Upper lobe of right lung (tissue), 1 donor: ENCODE measurements around the gene UGT1A9. TPM values are rescaled to one million over a fixed set of nuclear protein-coding genes. Genes with fewer than 3 reads are reported as not detected.

Source experiments
- ATAC-seq: fragments of 200-7000 bp; cut with Tn5 transposase; one replicate; pipeline ENCODE4 v1.9.1; 2020; ENCODE audit warnings: mild to moderate bottlenecking, moderate library complexity
- DNase-seq: peaks from one replicate; pipeline ENCODE4 v3.0.0-alpha.2; 2020
- H3K27ac ChIP-seq: fragments of 200-600 bp; one replicate; pipeline ENCODE4 v1.8.0; 2022
- H3K27me3 ChIP-seq: fragments of 200-600 bp; one replicate; pipeline ENCODE4 v1.8.0; 2022; ENCODE audit warnings: mild to moderate bottlenecking
- H3K36me3 ChIP-seq: fragments of 200-600 bp; one replicate; pipeline ENCODE4 v1.8.0; 2022
- H3K4me1 ChIP-seq: fragments of 200-600 bp; one replicate; pipeline ENCODE4 v1.8.0; 2022
- H3K4me3 ChIP-seq: fragments of 200-600 bp; one replicate; pipeline ENCODE4 v1.8.0; 2022; ENCODE audit warnings: mild to moderate bottlenecking
- H3K9me3 ChIP-seq: fragments of 200-600 bp; one replicate; pipeline ENCODE4 v1.8.0; 2022
- intact Hi-C: fragments of 100-400 bp; cut with DNase I; formaldehyde crosslinking; loops from one replicate; pipeline ENCODE4 v1.11.0; 2022
- total RNA-seq: library from RNA; stranded (reverse); fragmentation: NEBNext Ultra II Directional; extraction: Animal tissue kit (Norgen Biotek cat#: 25700); gene quantifications from one replicate; pipeline ENCODE4 v1.2.1, GENCODE V29; 2021
- TF ChIP-seq, protein P1 (sequence below): fragments of 200-600 bp; IDR thresholded peaks from one replicate; pipeline ENCODE4 v1.8.0; 2022; ENCODE audit warnings: antibody characterized with exemption
- donor health status: DM: no; HTN: yes; CAD: no; lungs with severe emphysema.

The UGT1A9 gene
- total RNA-seq, 1 donor from 2014 or later, result not detected

DNA sequence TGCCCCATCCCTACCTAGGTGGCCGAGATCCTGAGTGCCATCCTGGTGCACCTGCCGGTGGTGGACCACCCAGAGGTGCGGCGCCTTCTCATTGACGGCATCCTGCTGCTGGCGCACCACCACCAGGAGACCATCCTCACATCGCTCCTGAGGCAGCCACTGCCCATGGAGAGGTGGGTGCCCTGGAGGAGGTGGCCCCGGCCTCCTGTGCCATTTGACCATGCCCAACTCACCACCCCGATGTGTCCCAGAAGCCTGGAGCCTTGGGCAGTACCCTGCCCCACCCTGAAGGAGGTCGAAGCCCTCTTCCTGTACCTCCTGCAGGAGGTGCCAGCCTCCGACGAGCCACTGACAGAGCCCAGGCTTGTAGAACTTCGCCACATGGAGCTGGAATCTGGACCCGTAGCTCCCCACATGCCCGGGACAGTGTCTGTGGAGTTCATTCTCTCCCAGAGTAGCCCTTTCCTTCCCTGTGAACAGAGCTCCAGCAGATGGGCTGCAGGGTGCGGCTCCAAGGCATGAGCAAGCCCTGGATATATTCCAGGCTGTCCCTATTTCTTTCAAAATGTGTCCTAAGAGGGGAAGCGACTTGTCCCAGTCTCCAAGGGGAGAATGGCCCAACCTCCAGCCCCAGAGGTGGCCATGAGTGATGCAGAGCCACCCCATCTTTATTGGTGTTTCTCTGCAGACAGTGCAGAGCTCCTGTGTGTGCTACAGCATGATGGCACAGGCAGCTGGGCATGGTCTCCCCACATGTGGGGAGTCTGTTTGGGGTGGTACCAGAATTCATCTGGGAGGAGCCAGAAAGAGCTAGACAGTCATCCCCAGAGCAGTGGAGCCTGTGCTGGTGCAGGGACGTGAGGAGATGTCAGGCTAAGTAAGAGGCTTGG is 148.4 kb downstream of the UGT1A9 start:
- H3K27ac ChIP-seq, result no peak overlapping the region
- DNase-seq (peak; percentile 41), ATAC-seq (no peak)
- no peaks in the 10 kb centered on the region for H3K9me3 ChIP-seq
- H3K4me3 ChIP-seq, result no peak overlapping the region
- H3K36me3 ChIP-seq, result no peaks in the 10 kb centered on the region
- H3K27me3 ChIP-seq, result no peaks in the 10 kb centered on the region
- no peaks in the 10 kb centered on the region for H3K4me1 ChIP-seq
- intact Hi-C loops, result no loop called here
- TF ChIP-seq, protein P1, sequence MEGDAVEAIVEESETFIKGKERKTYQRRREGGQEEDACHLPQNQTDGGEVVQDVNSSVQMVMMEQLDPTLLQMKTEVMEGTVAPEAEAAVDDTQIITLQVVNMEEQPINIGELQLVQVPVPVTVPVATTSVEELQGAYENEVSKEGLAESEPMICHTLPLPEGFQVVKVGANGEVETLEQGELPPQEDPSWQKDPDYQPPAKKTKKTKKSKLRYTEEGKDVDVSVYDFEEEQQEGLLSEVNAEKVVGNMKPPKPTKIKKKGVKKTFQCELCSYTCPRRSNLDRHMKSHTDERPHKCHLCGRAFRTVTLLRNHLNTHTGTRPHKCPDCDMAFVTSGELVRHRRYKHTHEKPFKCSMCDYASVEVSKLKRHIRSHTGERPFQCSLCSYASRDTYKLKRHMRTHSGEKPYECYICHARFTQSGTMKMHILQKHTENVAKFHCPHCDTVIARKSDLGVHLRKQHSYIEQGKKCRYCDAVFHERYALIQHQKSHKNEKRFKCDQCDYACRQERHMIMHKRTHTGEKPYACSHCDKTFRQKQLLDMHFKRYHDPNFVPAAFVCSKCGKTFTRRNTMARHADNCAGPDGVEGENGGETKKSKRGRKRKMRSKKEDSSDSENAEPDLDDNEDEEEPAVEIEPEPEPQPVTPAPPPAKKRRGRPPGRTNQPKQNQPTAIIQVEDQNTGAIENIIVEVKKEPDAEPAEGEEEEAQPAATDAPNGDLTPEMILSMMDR, result no peak

GRCh38 chr2:233820774-233821105 is 149.0 kb downstream of the UGT1A9 start:
- Histone ChIP-seq H3K4me1 (no peaks in the 10 kb centered on the region), H3K36me3 (no peaks in the 10 kb centered on the region), H3K27ac (no peak overlapping the region), H3K4me3 (no peak overlapping the region), H3K9me3 (no peaks in the 10 kb centered on the region), H3K27me3 (no peaks in the 10 kb centered on the region)
- TF ChIP-seq, protein P1, result no peak
- ATAC-seq (no peak), DNase-seq (peak; percentile 52)
- intact Hi-C loops, result no loop called here

GRCh38 chr2:233821196-233821595 is 149.5 kb downstream of the UGT1A9 start:
- H3K4me1 ChIP-seq, result no peaks in the 10 kb centered on the region
- intact Hi-C loops, result no loop called here
- H3K4me3 ChIP-seq, result no peak overlapping the region
- no peaks in the 10 kb centered on the region for H3K27me3 ChIP-seq
- TF ChIP-seq, protein P1, result no peak
- DNase-seq (no peak), ATAC-seq (no peak)
- no peaks in the 10 kb centered on the region for H3K9me3 ChIP-seq
- no peaks in the 10 kb centered on the region for H3K36me3 ChIP-seq
- H3K27ac ChIP-seq, result no peak overlapping the region

- intact Hi-C loops, result no loop called here
- Histone ChIP-seq H3K4me3 (no peak overlapping the region), H3K27me3 (no peaks in the 10 kb centered on the region), H3K27ac (no peak overlapping the region), H3K4me1 (no peaks in the 10 kb centered on the region), H3K36me3 (no peaks in the 10 kb centered on the region), H3K9me3 (no peaks in the 10 kb centered on the region)
- ATAC-seq (no peak), DNase-seq (peak; percentile 27)
- TF ChIP-seq, protein P1, result no peak
Measured at GRCh38 chr2:233821709-233822100, 150.0 kb downstream of the UGT1A9 start.

GRCh38 chr2:233822101-233822771 is 150.5 kb downstream of the UGT1A9 start:
- Histone ChIP-seq H3K27me3 (no peaks in the 10 kb centered on the region), H3K4me1 (no peaks in the 10 kb centered on the region), H3K27ac (no peak overlapping the region), H3K4me3 (no peak overlapping the region), H3K36me3 (no peaks in the 10 kb centered on the region), H3K9me3 (no peaks in the 10 kb centered on the region)
- intact Hi-C loops, result no loop called here
- ATAC-seq (no peak), DNase-seq (peak; percentile 49)
- TF ChIP-seq, protein P1, result no peak

Other genes starting within 250 kb of the UGT1A9 start
- 47.6 TPM for gene USP40, start 105.1 kb upstream of the UGT1A9 start, total RNA-seq
- gene UGT1A8, start 54.3 kb upstream of the UGT1A9 start, total RNA-seq, result not detected
- gene UGT1A10, start 35.5 kb upstream of the UGT1A9 start, total RNA-seq, result not detected
- gene UGT1A7, start 10.0 kb downstream of the UGT1A9 start, total RNA-seq, result not detected
- 3.2 TPM for gene UGT1A6, start 21.0 kb downstream of the UGT1A9 start, total RNA-seq
- not detected for gene UGT1A5, start 41.0 kb downstream of the UGT1A9 start, total RNA-seq
- gene UGT1A4, start 46.8 kb downstream of the UGT1A9 start, total RNA-seq, result not detected
- not detected for gene UGT1A3, start 57.1 kb downstream of the UGT1A9 start, total RNA-seq
- gene UGT1A1, start 88.4 kb downstream of the UGT1A9 start, total RNA-seq, result not detected
- gene MROH2A, start 106.4 kb downstream of the UGT1A9 start, total RNA-seq, result not detected
- gene HJURP, start 182.6 kb downstream of the UGT1A9 start, total RNA-seq, result 1.2 TPM
- gene TRPM8, start 245.5 kb downstream of the UGT1A9 start, total RNA-seq, result not detected